CD4-positive, alpha-beta T cell treated with Interleukin-2 at 100 ng/mL for 4 hours (primary cell): ENCODE data around the gene ZNF708.
"Not testable (repeated sequence)": the region's sequence is repeated elsewhere in the genome, so short reads cannot be mapped to it uniquely, and the experiment has no call there.

Source experiments
- DNase-seq: peaks from one replicate; pipeline ENCODE4 v3.0.0-alpha.2; 2020; ENCODE audit warnings: low spot score

Gene ZNF708

GRCh38 chr19:21260164-21260847 lies 68.9 kb downstream of the ZNF708 start:
- no peak for DNase-seq

GRCh38 chr19:21259421-21260124 lies 69.6 kb downstream of the ZNF708 start:
- not testable (repeated sequence) for DNase-seq

GRCh38 chr19:21256722-21257121 lies 72.5 kb downstream of the ZNF708 start:
- DNase-seq = no peak
